HCT116 (cell line): Measurements from ENCODE around the gene SND1. TPM values are rescaled to one million over a fixed set of nuclear protein-coding genes. Genes with fewer than 3 reads are reported as not detected.

Experiments
- ATAC-seq: fragments of 200-7000 bp; cut with Tn5 transposase; 2 replicates; pipeline ENCODE4 v1.9.1; 2020; ENCODE audit warnings: mild to moderate bottlenecking, moderate library complexity
- BruUV-seq: library from RNA; stranded (reverse); fragments of 400-500 nt; replicated peaks from 2 replicates; lab custom pipeline; 2021; lab: Mats Ljungman, UMichigan
- CTCF ChIA-PET: fragments of 300-600 bp; sonication (Branson Sonifier 250); formaldehyde crosslinking; loops from one replicate; lab custom pipeline; 2021; ENCODE audit warnings: antibody characterized with exemption; lab: Charles Lee
- POLR2A ChIA-PET: fragments of 300-600, 350-600 bp; sonication (Branson Sonifier 250); formaldehyde crosslinking; loops from one replicate; lab custom pipeline; 2021; ENCODE audit warnings: antibody characterized with exemption; lab: Charles Lee
- RAD21 ChIA-PET, 2 experiments: fragments of 300-600 bp; sonication (Branson Sonifier 250); formaldehyde crosslinking; loops; one replicate each; lab custom pipeline; 2023; ENCODE audit warnings: low total read pairs in 2 of 2; ENCODE audit not compliant: uncharacterized antibody in 2 of 2, unreplicated experiment in 2 of 2, low non-redundant PET in 1 of 2; lab: Charles Lee
- DNase-seq: peaks from one replicate; pipeline ENCODE4 v3.0.0-alpha.2; 2010; ENCODE audit warnings: low read depth, low spot score
- H2AFZ ChIP-seq: fragments of 200-600 bp; shearing (Covaris generic), sonication (generic); 2 replicates; pipeline ENCODE4 v1.6.1; 2017; ENCODE audit warnings: low read depth, mixed run types, mixed read lengths, antibody characterized with exemption, low read length; ENCODE audit not compliant: poor library complexity, severe bottlenecking
- H3K27ac ChIP-seq: 2 replicates; pipeline ENCODE4 v1.5.1; 2012; ENCODE audit warnings: low read depth, low read length
- H3K27me3 ChIP-seq: fragments of 200-600 bp; sonication (generic); 2 replicates; pipeline ENCODE4 v1.6.1; 2016; ENCODE audit warnings: mixed run types, low read length, mixed read lengths; ENCODE audit not compliant: insufficient read depth
- H3K36me3 ChIP-seq, 2 experiments: fragments of 200-500 bp in 1 of 2; fragments of 200-600 bp in 1 of 2; sonication (Bioruptor generic) in 1 of 2; sonication (generic) in 1 of 2; 2 replicates each; pipeline versions ENCODE4 v1.5.1 to v1.6.1; 2014 to 2016; ENCODE audit warnings: low read length in 2 of 2, inconsistent platforms in 1 of 2, mixed read lengths in 1 of 2, mixed run types in 1 of 2; ENCODE audit not compliant: insufficient read depth in 2 of 2, control insufficient read depth in 1 of 2
- H3K4me1 ChIP-seq, 2 experiments: fragments of 200-600 bp in 1 of 2; sonication (generic) in 1 of 2; 2 replicates each; pipeline versions ENCODE4 v1.5.1 to v1.6.1; 2012 to 2017; ENCODE audit warnings: low read length in 2 of 2, inconsistent platforms in 1 of 2, mild to moderate bottlenecking in 1 of 2, mixed read lengths in 1 of 2, mixed run types in 1 of 2, moderate library complexity in 1 of 2; ENCODE audit not compliant: insufficient read depth in 2 of 2, control insufficient read depth in 1 of 2
- H3K4me2 ChIP-seq: fragments of 200-600 bp; sonication (generic); 2 replicates; pipeline ENCODE4 v1.6.1; 2017; ENCODE audit warnings: mixed run types, low read length, mixed read lengths
- H3K4me3 ChIP-seq, 2 experiments: fragments of 200-600 bp in 1 of 2; sonication (generic) in 1 of 2; replicated peaks in 1 of 2; 2 replicates each; pipeline ENCODE4 v1.5.1; 2011 to 2016; ENCODE audit warnings: low read length in 2 of 2, control low read depth in 1 of 2, low read depth in 1 of 2, mild to moderate bottlenecking in 1 of 2, mixed read lengths in 1 of 2, mixed run types in 1 of 2
- H3K79me2 ChIP-seq: fragments of 200-600 bp; sonication (generic); 2 replicates; pipeline ENCODE4 v1.6.1; 2017; ENCODE audit warnings: mild to moderate bottlenecking, mixed run types, low read length, moderate library complexity, mixed read lengths; ENCODE audit not compliant: insufficient read depth
- H3K9ac ChIP-seq: fragments of 200-600 bp; sonication (generic); 2 replicates; pipeline ENCODE4 v1.6.1; 2016; ENCODE audit warnings: low read length, mixed read lengths
- H3K9me2 ChIP-seq: fragments of 200-600 bp; sonication (generic), shearing (Covaris generic); 2 replicates; pipeline ENCODE4 v1.6.1; 2017; ENCODE audit warnings: mixed run types, mild to moderate bottlenecking, moderate library complexity; ENCODE audit not compliant: insufficient read depth
- H3K9me3 ChIP-seq, 2 experiments: fragments of 200-500 bp in 1 of 2; fragments of 200-600 bp in 1 of 2; sonication (Bioruptor generic) in 1 of 2; sonication (generic) in 1 of 2; 2 replicates each; pipeline ENCODE4 v1.6.1; 2014 to 2017; ENCODE audit warnings: low read length in 2 of 2, mixed read lengths in 2 of 2, inconsistent platforms in 1 of 2, low read depth in 1 of 2, mild to moderate bottlenecking in 1 of 2, mixed run types in 1 of 2, moderate library complexity in 1 of 2; ENCODE audit not compliant: control insufficient read depth in 1 of 2, insufficient read depth in 1 of 2
- H4K20me1 ChIP-seq: fragments of 200-600 bp; sonication (generic), shearing (Covaris generic); 2 replicates; pipeline ENCODE4 v1.6.1; 2017; ENCODE audit warnings: mixed run types, mild to moderate bottlenecking, moderate library complexity; ENCODE audit not compliant: insufficient read depth
- CBX3 ChIP-seq: IDR thresholded peaks from 2 replicates; pipeline ENCODE4 v1.6.1; 2012; ENCODE audit warnings: low read depth
- CEBPB ChIP-seq: IDR thresholded peaks from 2 replicates; pipeline ENCODE4 v1.6.1; 2012; ENCODE audit warnings: low read depth
- CTCF ChIP-seq, 3 experiments: fragments of 200-600 bp in 1 of 3; sonication (generic) in 1 of 3; IDR thresholded peaks in 2 of 3; conservative IDR thresholded peaks in 1 of 3; 2 replicates each; pipeline ENCODE4 v1.5.1; 2012 to 2017; ENCODE audit warnings: low read depth in 2 of 3, low read length in 2 of 3, antibody characterized with exemption in 1 of 3, borderline replicate concordance in 1 of 3, control low read depth in 1 of 3, mild to moderate bottlenecking in 1 of 3, mixed read lengths in 1 of 3, mixed run types in 1 of 3, moderate library complexity in 1 of 3; ENCODE audit not compliant: insufficient read depth in 1 of 3
- EGR1 ChIP-seq: IDR thresholded peaks from 2 replicates; pipeline ENCODE4 v1.6.1; 2012; ENCODE audit warnings: low read depth
- JUND ChIP-seq: IDR thresholded peaks from 2 replicates; pipeline ENCODE4 v1.6.1; 2012
- POLR2AphosphoS5 ChIP-seq: IDR thresholded peaks from 2 replicates; pipeline ENCODE4 v1.6.1; 2011; ENCODE audit warnings: mild to moderate bottlenecking, low read depth, low read length, moderate library complexity
- ZFX ChIP-seq: fragments of 450-650 bp; IDR thresholded peaks from 2 replicates; pipeline ENCODE4 v1.6.1; 2017
- ZNF274 ChIP-seq: fragments of 200-500 bp; sonication (Bioruptor generic); IDR thresholded peaks from 2 replicates; pipeline ENCODE4 v1.6.1; 2014; ENCODE audit warnings: mild to moderate bottlenecking, low read depth, low read length, inconsistent platforms
- intact Hi-C: fragments of 100-400 bp; cut with micrococcal nuclease; formaldehyde crosslinking; loops from 2 replicates; pipeline ENCODE4 v1.10.0; 2022
- total RNA-seq: library from RNA; stranded (reverse); gene quantifications from one replicate; pipeline ENCODE4 v1.2.1, GENCODE V29; 2021; ENCODE audit not compliant: unreplicated experiment
- TF ChIP-seq, protein P1 (sequence below): IDR thresholded peaks from 2 replicates; pipeline ENCODE4 v1.6.1; 2011; ENCODE audit warnings: mild to moderate bottlenecking, low read length, moderate library complexity; ENCODE audit not compliant: insufficient replicate concordance; ENCODE audit errors: extremely low read depth
- TF ChIP-seq, protein P2 (sequence below): IDR thresholded peaks from 2 replicates; pipeline ENCODE4 v1.6.1; 2012

SND1 gene
- total RNA-seq, 1 experiment from 2014 or later: 169 TPM

- no peak for DNase-seq
- peaks cover 97% of the 10 kb centered on the region for H3K79me2 ChIP-seq
- POLR2A ChIA-PET: no interaction called here
- intact Hi-C loops: no loop called here
- CTCF ChIA-PET: no interaction called here
- no peak for ATAC-seq
- peaks cover 14 to 47% of the 10 kb centered on the region in 2 experiments; a peak in 3 of 4 replicates for H3K36me3 ChIP-seq
- no peak overlapping the region for H2AFZ ChIP-seq
- H3K27ac ChIP-seq: no peak overlapping the region
- RAD21 ChIA-PET: no interaction called here
- H3K9me3 ChIP-seq: no peaks in the 10 kb centered on the region
- H4K20me1 ChIP-seq: peaks cover 9% of the 10 kb centered on the region; the same call in 1 of the 2 replicates
- BruUV-seq: no TSS peak
- no peak overlapping the region for H3K9ac ChIP-seq
- TF ChIP-seq ZFX (no peak), CTCF (IDR thresholded peaks at IDR 0.05 in 2 of 3, conservative IDR thresholded peaks at IDR 0.05 in 1 of 3; ENCODE audit: borderline replicate concordance in 1 of 3, insufficient read depth in 1 of 3, low read depth in 2 of 3, low read length in 2 of 3) (no peak), EGR1 (no peak), ZNF274 (no peak), POLR2AphosphoS5 (no peak), JUND (no peak), CBX3 (no peak), CEBPB (no peak)
- TF ChIP-seq, protein P1, sequence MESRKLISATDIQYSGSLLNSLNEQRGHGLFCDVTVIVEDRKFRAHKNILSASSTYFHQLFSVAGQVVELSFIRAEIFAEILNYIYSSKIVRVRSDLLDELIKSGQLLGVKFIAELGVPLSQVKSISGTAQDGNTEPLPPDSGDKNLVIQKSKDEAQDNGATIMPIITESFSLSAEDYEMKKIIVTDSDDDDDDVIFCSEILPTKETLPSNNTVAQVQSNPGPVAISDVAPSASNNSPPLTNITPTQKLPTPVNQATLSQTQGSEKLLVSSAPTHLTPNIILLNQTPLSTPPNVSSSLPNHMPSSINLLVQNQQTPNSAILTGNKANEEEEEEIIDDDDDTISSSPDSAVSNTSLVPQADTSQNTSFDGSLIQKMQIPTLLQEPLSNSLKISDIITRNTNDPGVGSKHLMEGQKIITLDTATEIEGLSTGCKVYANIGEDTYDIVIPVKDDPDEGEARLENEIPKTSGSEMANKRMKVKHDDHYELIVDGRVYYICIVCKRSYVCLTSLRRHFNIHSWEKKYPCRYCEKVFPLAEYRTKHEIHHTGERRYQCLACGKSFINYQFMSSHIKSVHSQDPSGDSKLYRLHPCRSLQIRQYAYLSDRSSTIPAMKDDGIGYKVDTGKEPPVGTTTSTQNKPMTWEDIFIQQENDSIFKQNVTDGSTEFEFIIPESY: no peak
- TF ChIP-seq, protein P2, sequence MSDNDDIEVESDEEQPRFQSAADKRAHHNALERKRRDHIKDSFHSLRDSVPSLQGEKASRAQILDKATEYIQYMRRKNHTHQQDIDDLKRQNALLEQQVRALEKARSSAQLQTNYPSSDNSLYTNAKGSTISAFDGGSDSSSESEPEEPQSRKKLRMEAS: no peak
- H3K4me2 ChIP-seq: no peak overlapping the region
- no peak overlapping the region for H3K4me3 ChIP-seq
- no peaks in the 10 kb centered on the region for H3K4me1 ChIP-seq
- H3K27me3 ChIP-seq: no peaks in the 10 kb centered on the region
- no peaks in the 10 kb centered on the region for H3K9me2 ChIP-seq
Observed at GRCh38 chr7:127717502-127718339, 65.7 kb downstream of the SND1 start.
